Activated T-cell treated with anti-CD3 and anti-CD28 coated beads, Interleukin-2, amount 50 U/mL, for 72 hours (primary cell): ENCODE results near the gene AURKAIP1. TPM values are rescaled to one million over a fixed set of nuclear protein-coding genes. Genes with fewer than 3 reads are reported as not detected.

Experiments
- ATAC-seq, 2 donors: fragments of 150-1000 bp; cut with Tn5 transposase; replicated peaks in 1 of 2; 2 replicates each; pipeline ENCODE4 v1.10.0; 2021; ENCODE audit warnings: moderate library complexity in 2 of 2, mild to moderate bottlenecking in 1 of 2
- DNase-seq, 2 donors: peaks; one replicate each; pipeline ENCODE4 v3.0.0; 2021 to 2022; ENCODE audit warnings: mixed read lengths in 1 of 2
- H3K27ac Mint-ChIP-seq: one replicate; pipeline ENCODE4 v1.8.0; 2022; ENCODE audit warnings: mild to moderate bottlenecking, moderate library complexity, mixed read lengths
- H3K27me3 Mint-ChIP-seq: one replicate; pipeline ENCODE4 v1.8.0; 2022; ENCODE audit warnings: low read depth, mixed read lengths
- H3K36me3 Mint-ChIP-seq, 2 donors: one replicate each; pipeline ENCODE4 v1.8.0; 2022; ENCODE audit warnings: mixed read lengths in 2 of 2, mild to moderate bottlenecking in 1 of 2; ENCODE audit not compliant: insufficient read depth in 2 of 2
- H3K4me1 Mint-ChIP-seq: one replicate; pipeline ENCODE4 v1.8.0; 2022; ENCODE audit warnings: low read depth, mixed read lengths
- H3K4me3 Mint-ChIP-seq, 2 donors: one replicate each; pipeline ENCODE4 v1.8.0; 2022; ENCODE audit warnings: mild to moderate bottlenecking in 2 of 2, mixed read lengths in 2 of 2, moderate library complexity in 2 of 2
- H3K9me3 Mint-ChIP-seq, 2 donors: one replicate each; pipeline ENCODE4 v1.8.0; 2022; ENCODE audit warnings: mixed read lengths in 2 of 2
- total RNA-seq, 2 donors: library from RNA; stranded (reverse); gene quantifications; one replicate each; pipeline ENCODE4 v1.2.3, GENCODE V29; 2022

The AURKAIP1 gene
- total RNA-seq, 2 donors from 2014 or later: 92.4 to 97.7 TPM

DNA sequence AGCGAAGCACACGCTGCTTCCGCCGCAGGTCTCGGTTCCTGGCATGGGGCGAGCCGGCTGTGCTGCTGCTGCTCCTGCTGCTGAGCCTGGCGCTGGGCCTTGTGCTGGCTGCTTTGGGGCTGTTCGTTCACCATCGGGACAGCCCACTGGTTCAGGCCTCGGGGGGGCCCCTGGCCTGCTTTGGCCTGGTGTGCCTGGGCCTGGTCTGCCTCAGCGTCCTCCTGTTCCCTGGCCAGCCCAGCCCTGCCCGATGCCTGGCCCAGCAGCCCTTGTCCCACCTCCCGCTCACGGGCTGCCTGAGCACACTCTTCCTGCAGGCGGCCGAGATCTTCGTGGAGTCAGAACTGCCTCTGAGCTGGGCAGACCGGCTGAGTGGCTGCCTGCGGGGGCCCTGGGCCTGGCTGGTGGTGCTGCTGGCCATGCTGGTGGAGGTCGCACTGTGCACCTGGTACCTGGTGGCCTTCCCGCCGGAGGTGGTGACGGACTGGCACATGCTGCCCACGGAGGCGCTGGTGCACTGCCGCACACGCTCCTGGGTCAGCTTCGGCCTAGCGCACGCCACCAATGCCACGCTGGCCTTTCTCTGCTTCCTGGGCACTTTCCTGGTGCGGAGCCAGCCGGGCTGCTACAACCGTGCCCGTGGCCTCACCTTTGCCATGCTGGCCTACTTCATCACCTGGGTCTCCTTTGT, 41.3 kb downstream of the AURKAIP1 start:
- H3K27me3 Mint-ChIP-seq: no peaks in the 10 kb centered on the region
- no peak overlapping the region for H3K4me3 Mint-ChIP-seq
- no peaks in the 10 kb centered on the region for H3K4me1 Mint-ChIP-seq
- H3K9me3 Mint-ChIP-seq: peaks cover 0 to 1% of the 10 kb centered on the region in 2 donors
- H3K27ac Mint-ChIP-seq: no peak overlapping the region
- no peaks in the 10 kb centered on the region for H3K36me3 Mint-ChIP-seq
- DNase-seq (no peak), ATAC-seq (no peak)

DNA sequence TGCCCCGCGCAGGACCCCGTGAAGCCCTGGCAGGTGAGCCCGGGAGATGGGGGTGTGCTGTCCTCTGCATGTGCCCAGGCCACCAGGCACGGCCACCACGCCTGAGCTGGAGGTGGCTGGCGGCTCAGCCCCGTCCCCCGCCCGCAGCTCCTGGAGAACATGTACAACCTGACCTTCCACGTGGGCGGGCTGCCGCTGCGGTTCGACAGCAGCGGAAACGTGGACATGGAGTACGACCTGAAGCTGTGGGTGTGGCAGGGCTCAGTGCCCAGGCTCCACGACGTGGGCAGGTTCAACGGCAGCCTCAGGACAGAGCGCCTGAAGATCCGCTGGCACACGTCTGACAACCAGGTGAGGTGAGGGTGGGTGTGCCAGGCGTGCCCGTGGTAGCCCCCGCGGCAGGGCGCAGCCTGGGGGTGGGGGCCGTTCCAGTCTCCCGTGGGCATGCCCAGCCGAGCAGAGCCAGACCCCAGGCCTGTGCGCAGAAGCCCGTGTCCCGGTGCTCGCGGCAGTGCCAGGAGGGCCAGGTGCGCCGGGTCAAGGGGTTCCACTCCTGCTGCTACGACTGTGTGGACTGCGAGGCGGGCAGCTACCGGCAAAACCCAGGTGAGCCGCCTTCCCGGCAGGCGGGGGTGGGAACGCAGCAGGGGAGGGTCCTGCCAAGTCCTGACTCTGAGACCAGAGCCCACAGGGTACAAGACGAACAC, 42.1 kb downstream of the AURKAIP1 start:
- H3K36me3 Mint-ChIP-seq: no peaks in the 10 kb centered on the region
- H3K27me3 Mint-ChIP-seq: no peaks in the 10 kb centered on the region
- no peaks in the 10 kb centered on the region for H3K4me1 Mint-ChIP-seq
- H3K27ac Mint-ChIP-seq: no peak overlapping the region
- no peak for DNase-seq
- peaks cover 0 to 1% of the 10 kb centered on the region in 2 donors for H3K9me3 Mint-ChIP-seq
- H3K4me3 Mint-ChIP-seq: no peak overlapping the region
- ATAC-seq: no peak

- Mint-ChIP-seq H3K4me3 (no peak overlapping the region), H3K4me1 (no peaks in the 10 kb centered on the region), H3K36me3 (no peaks in the 10 kb centered on the region), H3K27ac (no peak overlapping the region), H3K27me3 (no peaks in the 10 kb centered on the region), H3K9me3 (peaks cover 0 to 1% of the 10 kb centered on the region in 2 donors)
- DNase-seq (no peak), ATAC-seq (no peak)
These were observed 42.8 kb downstream of the AURKAIP1 start for GRCh38 chr1:1332031-1332755.

DNA sequence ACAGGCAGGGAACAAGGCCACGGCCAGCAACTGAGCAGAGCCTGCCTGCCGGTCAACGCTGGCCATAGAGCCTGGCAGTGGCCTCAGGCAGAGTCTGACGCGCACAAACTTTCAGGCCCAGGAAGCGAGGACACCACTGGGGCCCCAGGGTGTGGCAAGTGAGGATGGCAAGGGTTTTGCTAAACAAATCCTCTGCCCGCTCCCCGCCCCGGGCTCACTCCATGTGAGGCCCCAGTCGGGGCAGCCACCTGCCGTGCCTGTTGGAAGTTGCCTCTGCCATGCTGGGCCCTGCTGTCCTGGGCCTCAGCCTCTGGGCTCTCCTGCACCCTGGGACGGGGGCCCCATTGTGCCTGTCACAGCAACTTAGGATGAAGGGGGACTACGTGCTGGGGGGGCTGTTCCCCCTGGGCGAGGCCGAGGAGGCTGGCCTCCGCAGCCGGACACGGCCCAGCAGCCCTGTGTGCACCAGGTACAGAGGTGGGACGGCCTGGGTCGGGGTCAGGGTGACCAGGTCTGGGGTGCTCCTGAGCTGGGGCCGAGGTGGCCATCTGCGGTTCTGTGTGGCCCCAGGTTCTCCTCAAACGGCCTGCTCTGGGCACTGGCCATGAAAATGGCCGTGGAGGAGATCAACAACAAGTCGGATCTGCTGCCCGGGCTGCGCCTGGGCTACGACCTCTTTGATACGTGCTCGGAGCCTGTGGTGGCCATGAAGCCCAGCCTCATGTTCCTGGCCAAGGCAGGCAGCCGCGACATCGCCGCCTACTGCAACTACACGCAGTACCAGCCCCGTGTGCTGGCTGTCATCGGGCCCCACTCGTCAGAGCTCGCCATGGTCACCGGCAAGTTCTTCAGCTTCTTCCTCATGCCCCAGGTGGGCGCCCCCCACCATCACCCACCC, 43.7 kb downstream of the AURKAIP1 start, which contains the start of gene TAS1R3:
Gene TAS1R3, plus strand, starts transcription at position 213 of the 898 bp plus-strand sequence. Its CDS starts 66 bp downstream, at position 279.
- Mint-ChIP-seq H3K27me3 (no peaks in the 10 kb centered on the region), H3K27ac (no peak within 1 kb of the TSS), H3K4me1 (peaks cover 2% of the 10 kb centered on the region), H3K4me3 (no peak within 1 kb of the TSS), H3K9me3 (peaks cover 0 to 1% of the 10 kb centered on the region in 2 donors), H3K36me3 (no peaks in the 10 kb centered on the region)
- ATAC-seq (no peak), DNase-seq (no peak)

GRCh38 chr1:1330366-1331067, 44.5 kb downstream of the AURKAIP1 start:
- H3K27me3 Mint-ChIP-seq: no peaks in the 10 kb centered on the region
- no peak overlapping the region for H3K27ac Mint-ChIP-seq
- ATAC-seq (no peak), DNase-seq (no peak)
- no peak overlapping the region for H3K4me3 Mint-ChIP-seq
- H3K9me3 Mint-ChIP-seq: peaks cover 0 to 1% of the 10 kb centered on the region in 2 donors
- no peaks in the 10 kb centered on the region for H3K36me3 Mint-ChIP-seq
- H3K4me1 Mint-ChIP-seq: peaks cover 10% of the 10 kb centered on the region

DNA sequence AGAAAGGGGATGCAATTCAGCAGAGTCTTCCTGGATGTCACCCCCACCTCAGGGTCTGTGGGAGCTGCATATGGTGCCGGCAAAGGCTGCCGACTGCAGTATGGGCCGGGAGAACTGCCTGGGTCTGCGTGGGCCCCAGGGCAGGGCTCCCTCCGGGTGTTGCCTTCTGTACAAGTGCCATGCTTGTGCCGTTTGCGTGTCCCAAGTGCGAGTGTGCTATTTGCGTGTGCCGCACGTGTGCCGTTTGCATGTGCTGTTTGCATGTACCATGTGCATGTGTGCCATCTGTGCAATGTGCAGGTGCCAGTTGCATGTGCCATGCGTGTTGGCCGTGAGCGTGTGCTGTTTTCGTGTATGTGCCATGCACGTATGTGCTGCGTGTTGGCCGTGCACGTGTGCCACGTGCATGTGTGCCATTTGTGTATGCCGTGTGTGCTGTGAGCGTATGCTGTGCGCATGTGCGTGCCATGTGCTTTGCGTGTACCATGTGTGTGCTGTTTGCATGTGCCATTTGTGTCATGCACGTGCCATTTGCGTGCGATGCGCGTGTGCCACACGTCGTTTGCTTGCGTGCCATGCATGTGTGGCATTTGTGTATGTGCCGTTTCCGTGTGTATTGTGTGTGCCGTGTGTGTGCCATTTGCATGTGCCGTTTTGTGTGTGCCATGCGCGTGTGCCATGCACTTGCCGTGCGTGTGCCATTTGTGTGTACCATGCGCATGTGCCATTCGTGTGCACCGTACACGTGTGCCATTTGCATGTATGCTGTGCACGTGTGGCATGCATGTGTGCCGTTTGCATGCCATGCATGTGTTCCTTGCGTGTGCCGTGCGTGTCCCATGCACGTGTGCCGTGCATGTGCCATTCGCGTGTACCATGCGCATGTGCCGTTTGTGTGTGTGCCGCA, 45.5 kb downstream of the AURKAIP1 start:
- Mint-ChIP-seq H3K36me3 (no peaks in the 10 kb centered on the region), H3K4me1 (peaks cover 13% of the 10 kb centered on the region), H3K4me3 (no peak overlapping the region), H3K27ac (no peak overlapping the region), H3K27me3 (no peaks in the 10 kb centered on the region), H3K9me3 (peaks cover 0 to 1% of the 10 kb centered on the region in 2 donors)
- DNase-seq (no peak), ATAC-seq (no peak)

DNA sequence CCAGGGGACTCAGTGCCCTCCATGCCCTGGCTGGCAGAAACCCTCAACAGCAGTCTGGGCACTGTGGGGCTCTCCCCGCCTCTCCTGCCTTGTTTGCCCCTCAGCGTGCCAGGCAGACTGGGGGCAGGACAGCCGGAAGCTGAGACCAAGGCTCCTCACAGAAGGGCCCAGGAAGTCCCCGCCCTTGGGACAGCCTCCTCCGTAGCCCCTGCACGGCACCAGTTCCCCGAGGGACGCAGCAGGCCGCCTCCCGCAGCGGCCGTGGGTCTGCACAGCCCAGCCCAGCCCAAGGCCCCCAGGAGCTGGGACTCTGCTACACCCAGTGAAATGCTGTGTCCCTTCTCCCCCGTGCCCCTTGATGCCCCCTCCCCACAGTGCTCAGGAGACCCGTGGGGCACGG, 46.8 kb downstream of the AURKAIP1 start:
- no peak overlapping the region for H3K27ac Mint-ChIP-seq
- peaks cover 0 to 1% of the 10 kb centered on the region in 2 donors for H3K9me3 Mint-ChIP-seq
- peaks cover 2 to 3% of the 10 kb centered on the region in 2 donors for H3K36me3 Mint-ChIP-seq
- no peak for ATAC-seq
- no peak overlapping the region for H3K4me3 Mint-ChIP-seq
- DNase-seq: no peak
- H3K4me1 Mint-ChIP-seq: peaks cover 18% of the 10 kb centered on the region
- H3K27me3 Mint-ChIP-seq: no peaks in the 10 kb centered on the region

GRCh38 chr1:1327291-1327690, 47.7 kb downstream of the AURKAIP1 start:
- no peaks in the 10 kb centered on the region for H3K27me3 Mint-ChIP-seq
- H3K27ac Mint-ChIP-seq: no peak overlapping the region
- no peak overlapping the region for H3K4me3 Mint-ChIP-seq

GRCh38 chr1:1326075-1326605, 48.9 kb downstream of the AURKAIP1 start:
- Mint-ChIP-seq H3K4me3 (peak overlapping the region; percentile 80 to 85), H3K27me3 (no peaks in the 10 kb centered on the region), H3K4me1 (peaks cover 32% of the 10 kb centered on the region), H3K9me3 (peaks cover 0 to 1% of the 10 kb centered on the region in 2 donors), H3K36me3 (peaks cover 3 to 5% of the 10 kb centered on the region in 2 donors), H3K27ac (peak overlapping the region; percentile 20)
- ATAC-seq (no peak), DNase-seq (no peak)

More at GRCh38 chr1:1327291-1327690, 47.7 kb downstream of the AURKAIP1 start:
- DNase-seq (no peak), ATAC-seq (no peak)
- H3K9me3 Mint-ChIP-seq: peaks cover 0 to 1% of the 10 kb centered on the region in 2 donors
- peaks cover 3 to 5% of the 10 kb centered on the region in 2 donors for H3K36me3 Mint-ChIP-seq
- peaks cover 28% of the 10 kb centered on the region for H3K4me1 Mint-ChIP-seq

DNA sequence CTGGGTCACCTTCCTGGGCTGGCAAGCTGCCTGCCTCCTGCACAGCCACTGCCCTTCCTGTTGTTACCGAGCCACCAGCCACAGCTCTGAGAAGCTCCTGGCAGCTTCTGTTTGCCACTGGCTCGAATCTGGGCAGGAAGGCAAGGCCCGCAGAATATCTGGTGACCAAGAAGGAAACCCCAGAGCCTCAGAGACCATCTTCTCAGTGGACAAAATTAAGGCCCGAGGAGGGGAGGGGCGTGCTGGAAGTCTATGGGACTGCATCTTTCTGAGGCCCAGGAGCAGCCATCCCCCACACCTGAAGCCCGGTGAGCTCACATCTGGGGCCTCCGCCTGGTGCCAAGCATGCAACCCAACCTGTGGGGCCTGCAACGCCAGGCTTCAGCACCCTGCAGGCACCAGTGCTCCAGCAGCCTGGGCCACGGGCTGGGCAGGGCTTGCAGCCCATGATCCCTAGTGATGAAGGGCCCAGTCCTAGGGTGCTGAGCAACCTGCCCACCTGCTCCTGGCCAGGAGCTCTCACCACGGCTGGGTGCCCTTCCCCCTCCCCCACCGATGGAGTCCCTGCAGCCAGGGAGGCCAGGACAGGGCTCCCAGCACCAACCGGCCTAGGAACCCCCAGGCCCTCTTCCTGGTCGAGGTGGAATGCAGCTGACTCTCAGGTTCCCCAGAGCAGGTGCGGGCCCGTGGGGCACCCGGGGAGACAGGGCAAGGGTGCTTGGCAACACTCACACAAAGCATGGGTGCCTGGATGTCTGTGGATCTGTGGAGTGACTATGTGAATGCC, 49.5 kb downstream of the AURKAIP1 start:
- Mint-ChIP-seq H3K36me3 (peaks cover 3 to 5% of the 10 kb centered on the region in 2 donors), H3K27me3 (no peaks in the 10 kb centered on the region), H3K4me1 (peaks cover 32% of the 10 kb centered on the region), H3K9me3 (peaks cover 0 to 1% of the 10 kb centered on the region in 2 donors), H3K4me3 (peak overlapping the region; percentile 80 to 85), H3K27ac (peak overlapping the region; percentile 72)
- ATAC-seq (no peak), DNase-seq (no peak)
